Left ventricle myocardium superior (tissue), 1 donor: ENCODE results near the gene GRID1. TPM values are rescaled to one million over a fixed set of nuclear protein-coding genes. Genes with fewer than 3 reads are reported as not detected.

Source experiments
- ATAC-seq: fragments of 200-7000 bp; cut with Tn5 transposase; one replicate; pipeline ENCODE4 v1.9.1; 2020; ENCODE audit warnings: mild to moderate bottlenecking, moderate library complexity
- DNase-seq: peaks from one replicate; pipeline ENCODE4 v3.0.0-alpha.2; 2020
- intact Hi-C: fragments of 100-400 bp; cut with micrococcal nuclease; formaldehyde crosslinking; loops from one replicate; pipeline ENCODE4 v1.11.0; 2022
- total RNA-seq: library from RNA; stranded (reverse); fragmentation: NEBNext Ultra II Directional; extraction: Animal tissue kit (Norgen Biotek cat#: 25700); gene quantifications from one replicate; pipeline ENCODE4 v1.2.1, GENCODE V29; 2021
- donor health status: DM: no; HTN: yes; CAD: no; lungs with severe emphysema.

The GRID1 gene
- total RNA-seq, 1 donor from 2014 or later: 2.4 TPM

GRCh38 chr10:86160890-86161585 lies 205.6 kb downstream of the GRID1 start:
- DNase-seq (no peak), ATAC-seq (no peak)
- intact Hi-C loops: no loop called here

GRCh38 chr10:86159797-86160196 lies 206.8 kb downstream of the GRID1 start:
- DNase-seq: no peak
- intact Hi-C loops: no loop called here
- ATAC-seq: no peak

GRCh38 chr10:86155054-86155921 lies 211.3 kb downstream of the GRID1 start:
- no peak for DNase-seq
- intact Hi-C loops: no loop called here
- no peak for ATAC-seq

- intact Hi-C loops: no loop called here
- ATAC-seq (no peak), DNase-seq (no peak)
These were observed 212.8 kb downstream of the GRID1 start for GRCh38 chr10:86153751-86154150.

GRCh38 chr10:86152911-86153310 lies 213.7 kb downstream of the GRID1 start:
- intact Hi-C loops: no loop called here
- ATAC-seq: no peak
- DNase-seq: no peak

GRCh38 chr10:86152354-86152753 lies 214.2 kb downstream of the GRID1 start:
- ATAC-seq: no peak
- intact Hi-C loops: no loop called here

GRCh38 chr10:86151613-86152012 lies 215.0 kb downstream of the GRID1 start:
- intact Hi-C loops: no loop called here
- ATAC-seq (no peak), DNase-seq (no peak)

More at GRCh38 chr10:86152354-86152753, 214.2 kb downstream of the GRID1 start:
- DNase-seq: no peak

- ATAC-seq (no peak), DNase-seq (no peak)
- intact Hi-C loops: no loop called here
These were observed 217.3 kb downstream of the GRID1 start for GRCh38 chr10:86149257-86149656.

GRCh38 chr10:86148117-86148516 lies 218.5 kb downstream of the GRID1 start:
- DNase-seq: no peak
- ATAC-seq: no peak

GRCh38 chr10:86144301-86144700 lies 222.3 kb downstream of the GRID1 start:
- intact Hi-C loops: no loop called here
- DNase-seq (no peak), ATAC-seq (no peak)

More at GRCh38 chr10:86148117-86148516, 218.5 kb downstream of the GRID1 start:
- intact Hi-C loops: no loop called here

- intact Hi-C loops: no loop called here
- ATAC-seq (no peak), DNase-seq (no peak)
These were observed 224.7 kb downstream of the GRID1 start for GRCh38 chr10:86141896-86142295.

- intact Hi-C loops: no loop called here
- DNase-seq (no peak), ATAC-seq (no peak)
These were observed 227.4 kb downstream of the GRID1 start for GRCh38 chr10:86139066-86139657.

- no peak for DNase-seq
- no peak for ATAC-seq
- intact Hi-C loops: no loop called here
These were observed 228.0 kb downstream of the GRID1 start for GRCh38 chr10:86138551-86139065.

GRCh38 chr10:86137561-86137960 lies 229.0 kb downstream of the GRID1 start:
- intact Hi-C loops: no loop called here
- ATAC-seq (no peak), DNase-seq (no peak)

GRCh38 chr10:86136934-86137333 lies 229.7 kb downstream of the GRID1 start:
- intact Hi-C loops: no loop called here
- no peak for DNase-seq
- no peak for ATAC-seq

GRCh38 chr10:86135191-86135590 lies 231.4 kb downstream of the GRID1 start:
- DNase-seq: no peak
- intact Hi-C loops: no loop called here
- ATAC-seq: no peak

- intact Hi-C loops: no loop called here
- DNase-seq (no peak), ATAC-seq (no peak)
These were observed 235.7 kb downstream of the GRID1 start for GRCh38 chr10:86130737-86131475.

- intact Hi-C loops: no loop called here
- ATAC-seq: no peak
- DNase-seq: no peak
These were observed 236.6 kb downstream of the GRID1 start for GRCh38 chr10:86130041-86130440.

GRCh38 chr10:86128360-86128759 lies 238.2 kb downstream of the GRID1 start:
- DNase-seq (no peak), ATAC-seq (no peak)
- intact Hi-C loops: no loop called here
